Neutrophil (primary cell): ENCODE data around the gene TOB1.

Experiments used
- H3K27ac ChIP-seq: fragments of 200-600 bp; sonication (generic); 2 replicates; pipeline ENCODE4 v1.5.1; 2016; ENCODE audit warnings: mild to moderate bottlenecking, moderate library complexity
- H3K27me3 ChIP-seq: fragments of 200-600 bp; sonication (generic); 2 replicates; pipeline ENCODE4 v1.6.0; 2016; ENCODE audit warnings: mild to moderate bottlenecking
- H3K36me3 ChIP-seq: fragments of 200-600 bp; sonication (generic); 2 replicates; pipeline ENCODE4 v1.5.1; 2017
- H3K4me1 ChIP-seq, 2 experiments: fragments of 200-600 bp in 1 of 2; sonication (generic) in 1 of 2; 1 replicate in 1 of 2; 2 replicates in 1 of 2; pipeline versions ENCODE4 v1.5.1 to v1.6.1; 2013 to 2016; ENCODE audit warnings: low read depth in 1 of 2, low read length in 1 of 2, mild to moderate bottlenecking in 1 of 2, moderate library complexity in 1 of 2; ENCODE audit not compliant: control insufficient read depth in 1 of 2, insufficient read depth in 1 of 2
- H3K4me3 ChIP-seq, 2 experiments: fragments of 200-600 bp in 1 of 2; sonication (generic) in 1 of 2; 1 replicate in 1 of 2; 2 replicates in 1 of 2; pipeline ENCODE4 v1.5.1; 2013 to 2016; ENCODE audit warnings: low read depth in 1 of 2, low read length in 1 of 2, mild to moderate bottlenecking in 1 of 2, moderate library complexity in 1 of 2
- H3K9me3 ChIP-seq: fragments of 200-600 bp; sonication (generic); 2 replicates; pipeline ENCODE4 v1.5.1; 2016
- TF ChIP-seq, protein P1 (sequence below): fragments of 200-600 bp; sonication (generic); IDR thresholded peaks from 2 replicates; pipeline ENCODE4 v1.5.1; 2016; ENCODE audit warnings: antibody characterized with exemption

The TOB1 gene

DNA sequence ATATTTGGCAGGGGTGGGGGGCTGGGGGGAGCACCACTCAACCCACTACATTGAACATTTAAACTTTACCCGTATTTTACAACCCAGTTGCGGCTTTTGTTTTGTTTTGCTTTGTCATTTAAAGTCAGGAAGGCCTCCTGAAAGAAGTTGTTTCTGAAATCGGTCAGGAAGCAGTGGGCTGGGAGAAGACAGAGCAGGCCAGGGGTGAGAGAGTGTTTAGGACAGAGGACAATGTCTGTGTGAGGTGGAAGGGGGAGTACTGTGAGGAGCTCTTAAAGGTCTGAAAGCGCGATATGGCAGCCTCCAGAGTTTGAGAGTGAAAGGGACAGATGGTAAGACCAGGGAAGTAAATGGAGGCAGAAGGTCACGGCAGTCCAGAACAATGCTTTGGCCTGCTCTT is 36.8 kb downstream of the TOB1 start:
- TF ChIP-seq, protein P1, sequence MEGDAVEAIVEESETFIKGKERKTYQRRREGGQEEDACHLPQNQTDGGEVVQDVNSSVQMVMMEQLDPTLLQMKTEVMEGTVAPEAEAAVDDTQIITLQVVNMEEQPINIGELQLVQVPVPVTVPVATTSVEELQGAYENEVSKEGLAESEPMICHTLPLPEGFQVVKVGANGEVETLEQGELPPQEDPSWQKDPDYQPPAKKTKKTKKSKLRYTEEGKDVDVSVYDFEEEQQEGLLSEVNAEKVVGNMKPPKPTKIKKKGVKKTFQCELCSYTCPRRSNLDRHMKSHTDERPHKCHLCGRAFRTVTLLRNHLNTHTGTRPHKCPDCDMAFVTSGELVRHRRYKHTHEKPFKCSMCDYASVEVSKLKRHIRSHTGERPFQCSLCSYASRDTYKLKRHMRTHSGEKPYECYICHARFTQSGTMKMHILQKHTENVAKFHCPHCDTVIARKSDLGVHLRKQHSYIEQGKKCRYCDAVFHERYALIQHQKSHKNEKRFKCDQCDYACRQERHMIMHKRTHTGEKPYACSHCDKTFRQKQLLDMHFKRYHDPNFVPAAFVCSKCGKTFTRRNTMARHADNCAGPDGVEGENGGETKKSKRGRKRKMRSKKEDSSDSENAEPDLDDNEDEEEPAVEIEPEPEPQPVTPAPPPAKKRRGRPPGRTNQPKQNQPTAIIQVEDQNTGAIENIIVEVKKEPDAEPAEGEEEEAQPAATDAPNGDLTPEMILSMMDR: no peak
- Histone ChIP-seq H3K4me1 (no peaks in the 10 kb centered on the region), H3K36me3 (no peaks in the 10 kb centered on the region), H3K27me3 (peaks cover 22% of the 10 kb centered on the region), H3K27ac (no peak overlapping the region), H3K4me3 (no peak overlapping the region), H3K9me3 (no peaks in the 10 kb centered on the region)

DNA sequence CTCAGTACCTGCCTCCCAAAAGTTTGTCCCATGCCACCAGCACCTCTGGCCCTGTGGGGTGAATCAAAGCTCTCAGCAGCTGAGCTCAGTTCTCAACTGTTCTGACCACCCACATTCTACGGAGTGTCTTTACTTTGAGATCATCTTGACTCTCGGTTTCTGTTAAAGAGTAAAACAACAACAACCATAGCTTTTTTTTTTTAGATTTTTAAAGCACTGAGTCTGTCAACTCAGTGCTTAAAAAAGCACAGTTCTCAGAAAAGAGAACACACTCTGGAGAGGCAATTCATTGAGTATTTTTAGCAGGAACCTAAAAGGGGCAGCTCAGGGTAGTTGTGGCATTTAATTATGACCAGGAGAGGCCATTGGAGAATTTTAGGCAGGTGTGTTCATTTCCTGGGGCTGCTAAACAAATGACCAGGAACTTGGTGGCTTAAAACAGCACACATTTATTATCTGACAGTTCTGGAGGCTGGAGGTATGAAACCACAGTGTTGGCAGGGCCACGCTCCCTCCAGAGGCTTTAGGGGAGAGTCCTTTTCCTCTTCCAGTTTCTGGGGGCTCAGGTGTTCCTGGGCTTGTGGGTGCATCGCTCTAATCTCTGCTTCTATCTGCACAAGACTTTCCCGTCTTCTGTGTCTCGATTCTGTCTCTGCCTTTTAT is 37.5 kb downstream of the TOB1 start:
- H3K36me3 ChIP-seq: no peaks in the 10 kb centered on the region
- no peak overlapping the region for H3K27ac ChIP-seq
- no peaks in the 10 kb centered on the region for H3K9me3 ChIP-seq
- H3K4me3 ChIP-seq: no peak overlapping the region
- peaks cover 16% of the 10 kb centered on the region for H3K27me3 ChIP-seq
- no peaks in the 10 kb centered on the region for H3K4me1 ChIP-seq
- TF ChIP-seq, protein P1: no peak

DNA sequence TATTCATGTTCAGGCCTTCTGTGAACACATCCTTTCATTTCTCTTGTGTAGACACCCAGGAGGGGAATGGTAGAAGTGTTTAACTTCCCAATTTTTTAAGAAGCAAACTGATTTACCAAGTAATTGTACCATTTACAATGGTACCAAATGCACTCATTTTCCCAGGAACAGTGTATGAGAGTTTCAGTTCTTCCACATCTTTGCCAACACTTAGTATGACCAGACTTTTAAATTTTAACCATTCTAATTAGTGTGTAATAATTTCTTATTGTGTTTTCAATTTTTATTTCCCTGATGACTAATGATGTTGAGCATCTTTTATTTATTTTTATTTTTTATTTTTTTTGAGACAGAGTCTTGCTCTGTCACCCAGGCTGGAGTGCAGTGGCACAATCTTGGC is 41.0 kb downstream of the TOB1 start:
- no peak overlapping the region for H3K27ac ChIP-seq
- no peaks in the 10 kb centered on the region for H3K4me1 ChIP-seq
- peaks cover 15% of the 10 kb centered on the region for H3K27me3 ChIP-seq
- no peaks in the 10 kb centered on the region for H3K9me3 ChIP-seq
- TF ChIP-seq, protein P1: no peak
- no peak overlapping the region for H3K4me3 ChIP-seq
- no peaks in the 10 kb centered on the region for H3K36me3 ChIP-seq

DNA sequence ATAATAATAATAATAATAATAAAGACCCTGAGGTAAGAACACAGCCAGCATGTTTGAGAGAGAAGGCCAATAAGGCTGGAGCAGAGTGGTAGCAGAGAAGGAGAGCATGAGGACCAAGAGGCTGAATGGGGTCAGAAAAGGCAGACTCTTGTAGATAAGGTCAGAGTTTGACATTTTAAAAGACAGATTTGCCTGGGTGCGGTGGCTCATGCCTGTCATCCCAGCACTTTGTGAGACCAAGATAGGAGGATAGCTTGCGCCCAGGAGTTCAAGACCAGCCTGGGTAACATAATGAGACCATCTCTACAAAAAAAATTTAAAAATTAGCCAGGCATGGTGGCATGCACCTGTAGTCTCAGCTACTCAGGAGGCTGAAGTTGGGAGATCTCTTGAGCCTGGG is 41.7 kb downstream of the TOB1 start:
- H3K27ac ChIP-seq: no peak overlapping the region
- no peaks in the 10 kb centered on the region for H3K9me3 ChIP-seq
- H3K36me3 ChIP-seq: no peaks in the 10 kb centered on the region
- no peaks in the 10 kb centered on the region for H3K4me1 ChIP-seq
- TF ChIP-seq, protein P1: no peak
- H3K4me3 ChIP-seq: no peak overlapping the region
- H3K27me3 ChIP-seq: peaks cover 8% of the 10 kb centered on the region

DNA sequence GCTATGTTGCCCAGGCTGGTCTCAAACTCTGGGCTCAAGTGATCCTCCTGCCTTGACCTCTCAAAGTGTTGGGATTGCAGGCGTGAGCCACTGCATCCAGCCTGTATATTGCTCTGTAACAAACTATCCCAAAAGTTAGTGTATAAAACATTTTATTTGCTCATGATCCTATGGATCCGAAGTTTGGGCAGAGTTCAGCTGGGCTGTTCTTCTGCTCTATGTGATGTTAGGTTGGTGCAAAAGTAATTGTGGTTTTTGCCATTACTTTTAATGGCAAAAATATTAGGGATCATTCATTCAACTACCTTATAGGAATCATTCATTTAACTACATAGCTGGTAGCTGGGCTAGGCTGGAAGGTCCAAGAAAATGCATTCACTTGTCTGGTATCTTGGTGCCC is 43.6 kb downstream of the TOB1 start:
- TF ChIP-seq, protein P1: no peak
- Histone ChIP-seq H3K27ac (no peak overlapping the region), H3K4me1 (no peaks in the 10 kb centered on the region), H3K9me3 (no peaks in the 10 kb centered on the region), H3K36me3 (no peaks in the 10 kb centered on the region), H3K4me3 (no peak overlapping the region), H3K27me3 (no peaks in the 10 kb centered on the region)
